ENCODE results near the gene BMPR1A.

- no peak for TF ChIP-seq TBL1XR1 (IDR thresholded peaks at IDR 0.05; ENCODE audit: low read depth, low read length)
- TF ChIP-seq SPI1 (IDR thresholded peaks at IDR 0.05; ENCODE audit: borderline replicate concordance, insufficient read depth, low read depth, low read length): no peak
- no peak for TF ChIP-seq POLR2A (IDR thresholded peaks at IDR 0.05; ENCODE audit: low read depth, low read length)
Observed at GRCh38 chr10:86785968-86786367, 29.5 kb downstream of the BMPR1A start.

All from GM12878 (cell line).